A673 (cell line): ENCODE results near the gene LPIN2. TPM values are rescaled to one million over a fixed set of nuclear protein-coding genes. Genes with fewer than 3 reads are reported as not detected.
"Not testable (repeated sequence)": the region's sequence is repeated elsewhere in the genome, so short reads cannot be mapped to it uniquely, and the experiment has no call there.

Experiments used
- BruUV-seq: library from RNA; stranded (reverse); fragments of 400-500 nt; replicated peaks from 2 replicates; lab custom pipeline; 2021; lab: Mats Ljungman, UMichigan
- CTCF ChIA-PET: fragments of 300-600 bp; sonication (Branson Sonifier 250); formaldehyde crosslinking; loops from one replicate; lab custom pipeline; 2022; ENCODE audit warnings: antibody characterized with exemption; lab: Charles Lee
- POLR2A ChIA-PET: fragments of 300-600 bp; sonication (Branson Sonifier 250); formaldehyde crosslinking; loops from one replicate; lab custom pipeline; 2022; ENCODE audit warnings: antibody characterized with exemption; ENCODE audit not compliant: low non-redundant PET; lab: Charles Lee
- DNase-seq: peaks from one replicate; pipeline ENCODE4 v3.0.0-alpha.2; 2015; ENCODE audit warnings: low spot score
- H3K27ac ChIP-seq: fragments of 200-600 bp; sonication (generic); 2 replicates; pipeline ENCODE4 v1.5.1; 2016; ENCODE audit warnings: mixed run types, low read depth, mild to moderate bottlenecking, mixed read lengths, antibody characterized with exemption, low read length; ENCODE audit not compliant: poor library complexity, severe bottlenecking
- H3K27me3 ChIP-seq: fragments of 200-600 bp; sonication (generic); replicated peaks from 2 replicates; pipeline ENCODE4 v1.6.1; 2017; ENCODE audit warnings: mixed run types, low read depth, mild to moderate bottlenecking, mixed read lengths, antibody characterized with exemption, low read length; ENCODE audit not compliant: insufficient read depth, poor library complexity
- H3K36me3 ChIP-seq: fragments of 200-600 bp; sonication (generic); 2 replicates; pipeline ENCODE4 v1.6.1; 2016; ENCODE audit warnings: mixed run types, mild to moderate bottlenecking, mixed read lengths, antibody characterized with exemption, low read length; ENCODE audit not compliant: insufficient read depth, poor library complexity, severe bottlenecking
- H3K4me1 ChIP-seq: fragments of 200-600 bp; sonication (generic); 2 replicates; pipeline ENCODE4 v1.6.1; 2017; ENCODE audit warnings: mixed run types, mild to moderate bottlenecking, mixed read lengths, antibody characterized with exemption, low read length; ENCODE audit not compliant: insufficient read depth, poor library complexity, severe bottlenecking
- H3K4me3 ChIP-seq: fragments of 200-600 bp; sonication (generic); 2 replicates; pipeline ENCODE4 v1.5.1; 2016; ENCODE audit warnings: low read depth, mixed run types, mild to moderate bottlenecking, mixed read lengths, low read length; ENCODE audit not compliant: poor library complexity, severe bottlenecking
- H3K9me3 ChIP-seq: fragments of 200-600 bp; sonication (generic); 2 replicates; pipeline ENCODE4 v1.6.1; 2016; ENCODE audit warnings: mixed run types, low read depth, mild to moderate bottlenecking, mixed read lengths, antibody characterized with exemption, low read length; ENCODE audit not compliant: poor library complexity, severe bottlenecking
- CTCF ChIP-seq: fragments of 300-800, 200-600 bp; sonication (generic); conservative IDR thresholded peaks from 2 replicates; pipeline ENCODE4 v1.5.1; 2017; ENCODE audit warnings: low read depth, mild to moderate bottlenecking, antibody characterized with exemption, low read length, moderate library complexity, mixed read lengths
- EZH2 ChIP-seq: fragments of 200-600 bp; sonication (generic); IDR thresholded peaks from 2 replicates; pipeline ENCODE4 v1.6.1; 2017; ENCODE audit warnings: borderline replicate concordance, low read depth, mild to moderate bottlenecking, mixed read lengths, antibody characterized with exemption, low read length; ENCODE audit not compliant: poor library complexity, severe bottlenecking
- intact Hi-C: fragments of 100-400 bp; cut with micrococcal nuclease; formaldehyde crosslinking; loops from one replicate; pipeline ENCODE4 v1.10.0; 2022; ENCODE audit not compliant: unreplicated experiment
- total RNA-seq: library from RNA; stranded (reverse); gene quantifications from 2 replicates; pipeline ENCODE4 v1.2.3, GENCODE V29; 2021

Gene LPIN2
- total RNA-seq, 1 experiment from 2014 or later: 22.5 TPM

DNA sequence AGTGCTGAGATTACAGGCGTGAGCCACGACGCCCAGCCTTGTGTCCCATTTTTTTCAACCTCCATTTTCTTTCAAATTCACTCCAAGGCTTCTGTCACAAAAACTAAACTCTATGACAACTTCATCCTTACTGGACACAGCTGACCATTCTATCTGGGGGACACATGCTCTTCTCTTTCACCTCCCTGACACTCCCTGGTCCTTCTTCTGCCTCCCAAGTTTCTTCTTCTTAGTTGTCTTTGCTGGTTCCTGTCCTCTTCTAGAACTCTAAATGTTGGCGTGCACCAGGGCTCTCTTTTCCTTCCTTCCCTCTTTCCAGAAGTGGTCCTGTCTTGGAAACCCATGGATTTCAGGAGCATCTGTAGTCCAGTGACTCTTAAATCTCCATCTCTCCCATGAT lies 40.1 kb upstream of the LPIN2 start:
- BruUV-seq: no TSS peak
- Histone ChIP-seq H3K36me3 (no peaks in the 10 kb centered on the region), H3K27me3 (no peaks in the 10 kb centered on the region), H3K27ac (no peak overlapping the region), H3K9me3 (no peaks in the 10 kb centered on the region), H3K4me1 (no peaks in the 10 kb centered on the region), H3K4me3 (no peak overlapping the region)
- TF ChIP-seq EZH2 (no peak), CTCF (no peak)
- ChIA-PET POLR2A (no interaction called here), CTCF (no interaction called here)
- no peak for DNase-seq
- intact Hi-C loops: no loop called here

DNA sequence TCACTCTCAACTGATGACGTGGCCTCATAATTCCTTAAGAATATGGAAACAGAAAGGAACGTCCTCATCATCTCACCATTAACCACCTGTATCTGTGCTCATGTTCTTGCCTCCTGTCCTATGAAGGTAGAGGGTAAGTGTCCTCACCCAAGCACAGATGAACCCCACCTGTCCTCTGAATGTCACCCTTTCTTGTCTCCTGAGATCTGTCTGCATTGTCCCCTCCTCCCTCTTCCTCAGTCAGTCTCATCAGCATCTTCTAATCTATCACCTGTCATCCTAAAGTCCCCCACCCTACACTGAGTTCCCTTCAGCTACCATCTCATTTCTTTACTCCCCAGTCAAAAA lies 39.4 kb upstream of the LPIN2 start:
- ChIA-PET POLR2A (no interaction called here), CTCF (no interaction called here)
- Histone ChIP-seq H3K27ac (no peak overlapping the region), H3K36me3 (no peaks in the 10 kb centered on the region), H3K4me3 (no peak overlapping the region), H3K27me3 (no peaks in the 10 kb centered on the region), H3K4me1 (no peaks in the 10 kb centered on the region), H3K9me3 (no peaks in the 10 kb centered on the region)
- no TSS peak for BruUV-seq
- DNase-seq: no peak
- intact Hi-C loops: no loop called here
- TF ChIP-seq CTCF: no peak
- no peak for TF ChIP-seq EZH2

DNA sequence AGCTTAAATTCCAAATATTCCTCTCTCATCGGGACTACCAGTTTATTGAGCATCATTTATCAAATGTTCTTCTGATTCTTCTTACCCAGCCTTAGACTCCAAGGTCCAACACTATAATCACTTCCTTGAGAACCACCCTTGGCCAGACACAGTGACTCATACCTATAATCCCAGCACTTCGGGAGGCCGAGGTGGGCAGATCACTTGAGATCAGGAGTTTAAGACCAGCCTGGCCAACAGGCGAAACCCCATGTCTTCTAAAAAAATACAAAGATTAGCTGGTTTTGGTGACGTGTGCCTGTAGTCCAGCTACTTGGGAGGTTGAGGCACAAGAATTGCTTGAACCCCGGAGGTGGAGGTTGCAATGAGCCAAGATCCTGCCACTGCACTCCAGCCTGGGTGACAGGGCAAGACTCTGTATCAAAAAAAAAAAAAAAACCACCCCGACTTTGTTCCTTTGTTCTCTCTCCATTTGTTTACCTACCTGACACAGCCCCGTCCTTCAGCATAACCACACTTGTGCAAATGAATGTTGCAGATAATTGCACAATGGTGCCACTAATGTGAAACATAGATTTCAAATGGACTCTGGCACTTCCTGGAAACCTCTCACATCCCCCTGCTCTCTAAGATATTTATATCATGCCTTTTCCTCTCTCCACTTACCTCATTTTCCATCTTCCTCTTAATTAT lies 38.9 kb upstream of the LPIN2 start:
- CTCF ChIA-PET: interaction anchor here (0.5 kb wide), 1 partner anchor 61 kb away, joined by 3 read pairs; no protein-coding TSS in a partner anchor
- intact Hi-C loops: no loop called here
- TF ChIP-seq CTCF (no peak), EZH2 (no peak)
- Histone ChIP-seq H3K9me3 (no peaks in the 10 kb centered on the region), H3K4me3 (no peak overlapping the region), H3K27ac (no peak overlapping the region), H3K4me1 (no peaks in the 10 kb centered on the region), H3K27me3 (no peaks in the 10 kb centered on the region), H3K36me3 (no peaks in the 10 kb centered on the region)
- DNase-seq: no peak
- POLR2A ChIA-PET: no interaction called here
- no TSS peak for BruUV-seq

- H3K27me3 ChIP-seq, H3K27ac ChIP-seq, intact Hi-C loops, H3K36me3 ChIP-seq, DNase-seq, BruUV-seq, H3K4me3 ChIP-seq, H3K4me1 ChIP-seq, H3K9me3 ChIP-seq, POLR2A ChIA-PET: not testable (repeated sequence)
- CTCF ChIA-PET: interaction anchor here (0.7 kb wide), 1 partner anchor 13 kb away, joined by 4 read pairs; no protein-coding TSS in a partner anchor
These were observed 37.0 kb upstream of the LPIN2 start for GRCh38 chr18:3049897-3050454.
